H1 (cell line): ENCODE results near the gene IL18R1. TPM values are rescaled to one million over a fixed set of nuclear protein-coding genes. Genes with fewer than 3 reads are reported as not detected.

ENCODE experiments used
- CTCF ChIA-PET: fragments of 300-600 bp; sonication (Branson Sonifier 250); formaldehyde crosslinking; loops from one replicate; lab custom pipeline; 2021; ENCODE audit not compliant: partially characterized antibody; lab: Charles Lee
- POLR2A ChIA-PET: fragments of 300-600 bp; sonication (Branson Sonifier 250); formaldehyde crosslinking; loops from one replicate; lab custom pipeline; 2021; ENCODE audit warnings: inconsistent platforms; ENCODE audit not compliant: partially characterized antibody; lab: Charles Lee
- DNase-seq, 2 experiments: peaks; one replicate each; pipeline versions ENCODE4 v3.0.0 to v3.0.0-alpha.2; 2010 to 2022; ENCODE audit warnings: low spot score in 2 of 2, low read depth in 1 of 2, mixed read lengths in 1 of 2
- FAIRE-seq: peaks from 2 replicates; lab custom pipeline; 2011; peaks lifted over from hg19 to GRCh38; lab: Jason Lieb, UNC
- H2AFZ ChIP-seq: 2 replicates; pipeline ENCODE4 v1.8.1; 2012; ENCODE audit warnings: low read length, inconsistent platforms
- H2AK5ac ChIP-seq: 2 replicates; pipeline ENCODE4 v1.6.1; 2013; ENCODE audit warnings: low read depth, low read length
- H2BK120ac ChIP-seq: replicated peaks from 2 replicates; pipeline ENCODE3; 2013; ENCODE audit warnings: low read depth, low read length, inconsistent platforms
- H2BK12ac ChIP-seq: 2 replicates; pipeline ENCODE4 v1.6.1; 2013; ENCODE audit warnings: low read depth, low read length
- H2BK15ac ChIP-seq: 2 replicates; pipeline ENCODE4 v1.6.1; 2013; ENCODE audit warnings: low read length
- H2BK20ac ChIP-seq: 2 replicates; pipeline ENCODE4 v1.6.1; 2013; ENCODE audit warnings: low read length
- H2BK5ac ChIP-seq: 2 replicates; pipeline ENCODE4 v1.6.1; 2013; ENCODE audit warnings: low read depth, low read length
- H3K14ac ChIP-seq: 2 replicates; pipeline ENCODE4 v1.6.1; 2013; ENCODE audit warnings: inconsistent platforms; ENCODE audit not compliant: insufficient read length
- H3K18ac ChIP-seq: 2 replicates; pipeline ENCODE4 v1.6.1; 2013; ENCODE audit warnings: low read length; ENCODE audit errors: extremely low read depth
- H3K23ac ChIP-seq: 2 replicates; pipeline ENCODE4 v1.6.1; 2013; ENCODE audit warnings: inconsistent platforms; ENCODE audit not compliant: insufficient read length
- H3K23me2 ChIP-seq: 2 replicates; pipeline ENCODE4 v1.6.1; 2013; ENCODE audit warnings: low read depth, low read length
- H3K27ac ChIP-seq: 2 replicates; pipeline ENCODE4 v1.6.1; 2011; ENCODE audit warnings: low read depth, low read length, inconsistent platforms
- H3K27me3 ChIP-seq, 4 experiments: replicated peaks in 1 of 4; 1 replicate in 1 of 4; 2 replicates in 3 of 4; pipeline versions ENCODE4 v1.6.1 to v1.8.1; 2011 to 2013; ENCODE audit warnings: low read length in 3 of 4, mild to moderate bottlenecking in 3 of 4, inconsistent platforms in 2 of 4, mixed read lengths in 2 of 4, moderate library complexity in 1 of 4; ENCODE audit not compliant: control insufficient read depth in 3 of 4, insufficient read depth in 3 of 4; ENCODE audit errors: extremely low read depth in 1 of 4
- H3K36me3 ChIP-seq, 4 experiments: 2 replicates each; pipeline versions ENCODE4 v1.6.1 to v1.8.1; 2011 to 2013; ENCODE audit warnings: mild to moderate bottlenecking in 4 of 4, low read length in 3 of 4, moderate library complexity in 2 of 4, control low read depth in 1 of 4, inconsistent platforms in 1 of 4; ENCODE audit not compliant: insufficient read depth in 4 of 4, control insufficient read depth in 2 of 4
- H3K4ac ChIP-seq: replicated peaks from 2 replicates; pipeline ENCODE3; 2013; ENCODE audit warnings: low read length, low read depth, mixed read lengths, inconsistent platforms; ENCODE audit not compliant: insufficient read length
- H3K4me1 ChIP-seq, 4 experiments: replicated peaks in 1 of 4; 1 replicate in 1 of 4; 2 replicates in 3 of 4; pipeline versions ENCODE4 v1.6.1 to v1.8.1; 2011 to 2013; ENCODE audit warnings: low read length in 3 of 4, inconsistent platforms in 2 of 4, mixed read lengths in 1 of 4; ENCODE audit not compliant: insufficient read depth in 4 of 4, control insufficient read depth in 3 of 4
- H3K4me2 ChIP-seq, 2 experiments: 2 replicates each; pipeline versions ENCODE4 v1.6.1 to v1.8.1; 2011 to 2013; ENCODE audit warnings: low read depth in 2 of 2, low read length in 2 of 2, control low read depth in 1 of 2, inconsistent platforms in 1 of 2, mild to moderate bottlenecking in 1 of 2; ENCODE audit not compliant: insufficient read depth in 1 of 2
- H3K4me3 ChIP-seq, 4 experiments: fragments of 200-600, 300-600 bp in 1 of 4; sonication (generic), shearing (Covaris generic), sonication (Bioruptor Twin) in 1 of 4; 2 replicates each; pipeline versions ENCODE4 v1.5.1 to v1.8.1; 2011 to 2016; ENCODE audit warnings: low read length in 4 of 4, low read depth in 3 of 4, control low read depth in 2 of 4, inconsistent platforms in 2 of 4, mild to moderate bottlenecking in 2 of 4, mixed read lengths in 1 of 4, moderate library complexity in 1 of 4; ENCODE audit not compliant: insufficient read depth in 2 of 4; ENCODE audit errors: extremely low read depth in 1 of 4
- H3K56ac ChIP-seq: replicated peaks from 2 replicates; pipeline ENCODE3; 2013; ENCODE audit warnings: low read depth, mild to moderate bottlenecking, mixed read lengths, low read length, inconsistent platforms; ENCODE audit not compliant: insufficient read length
- H3K79me1 ChIP-seq: 2 replicates; pipeline ENCODE4 v1.6.1; 2013; ENCODE audit warnings: low read depth, low read length, control low read depth
- H3K79me2 ChIP-seq, 2 experiments: 2 replicates each; pipeline versions ENCODE4 v1.6.1 to v1.8.1; 2012 to 2013; ENCODE audit warnings: low read length in 2 of 2, mild to moderate bottlenecking in 2 of 2, inconsistent platforms in 1 of 2; ENCODE audit not compliant: insufficient read depth in 2 of 2, control insufficient read depth in 1 of 2
- H3K9ac ChIP-seq, 4 experiments: replicated peaks in 1 of 4; 1 replicate in 1 of 4; 2 replicates in 3 of 4; pipeline versions ENCODE4 v1.6.1 to v1.8.1; 2011 to 2013; ENCODE audit warnings: low read depth in 3 of 4, low read length in 3 of 4, control low read depth in 2 of 4, mild to moderate bottlenecking in 2 of 4, moderate library complexity in 2 of 4, inconsistent platforms in 1 of 4; ENCODE audit errors: extremely low read depth in 1 of 4
- H3K9me3 ChIP-seq, 2 experiments: 2 replicates each; pipeline versions ENCODE4 v1.6.1 to v1.8.1; 2012 to 2013; ENCODE audit warnings: mild to moderate bottlenecking in 2 of 2, moderate library complexity in 2 of 2, control low read depth in 1 of 2, inconsistent platforms in 1 of 2, low read depth in 1 of 2, low read length in 1 of 2, mixed read lengths in 1 of 2; ENCODE audit not compliant: insufficient read depth in 2 of 2
- H4K20me1 ChIP-seq, 2 experiments: replicated peaks in 1 of 2; 2 replicates each; pipeline versions ENCODE3 to v1.8.1; 2011 to 2013; ENCODE audit warnings: inconsistent platforms in 2 of 2, low read length in 2 of 2, mild to moderate bottlenecking in 1 of 2; ENCODE audit not compliant: insufficient read depth in 2 of 2, control insufficient read depth in 1 of 2
- H4K5ac ChIP-seq: 2 replicates; pipeline ENCODE4 v1.6.1; 2013; ENCODE audit warnings: low read length, low read depth, mixed read lengths, inconsistent platforms; ENCODE audit not compliant: insufficient read length
- H4K8ac ChIP-seq: 2 replicates; pipeline ENCODE4 v1.8.0; 2013; ENCODE audit warnings: mild to moderate bottlenecking, moderate library complexity, low read length, inconsistent platforms; ENCODE audit not compliant: insufficient read depth; ENCODE audit errors: extremely low read depth
- H4K91ac ChIP-seq: replicated peaks from 2 replicates; pipeline ENCODE3; 2013; ENCODE audit warnings: low read length, mixed read lengths, inconsistent platforms; ENCODE audit not compliant: insufficient read length
- TAF7 ChIP-seq: optimal IDR thresholded peaks from 2 replicates; pipeline ENCODE3; 2011; ENCODE audit warnings: low read depth, mild to moderate bottlenecking, inconsistent platforms, low read length, moderate library complexity, borderline replicate concordance
- WGBS, 2 experiments: shearing (Covaris generic) in 1 of 2; methylation state at CpG; one replicate each; pipeline versions ENCODE4 v1.1.6 to v1.1.7; 2013 to 2015; ENCODE audit warnings: low lambda C conversion rate in 2 of 2, mixed read lengths in 2 of 2, inconsistent platforms in 1 of 2, low coverage in 1 of 2, missing lambda C conversion rate in 1 of 2; ENCODE audit not compliant: insufficient replicate concordance in 2 of 2, insufficient coverage in 1 of 2, insufficient read length in 1 of 2; ENCODE audit errors: extremely low coverage in 1 of 2, missing lambda C conversion rate in 1 of 2; 5-methylcytosine and 5-hydroxymethylcytosine counted together
- polyA plus RNA-seq, 7 experiments: library from polyadenylated mRNA; depleted of rRNA in 3 of 7; stranded (reverse) in 5 of 7; unstranded in 2 of 7; fragments of >200 nt in 5 of 7; fragments of 200-250 nt in 2 of 7; gene quantifications; 1 replicate in 5 of 7; 2 replicates in 1 of 7; 4 replicates in 1 of 7; pipeline versions ENCODE4 v1.2.1 to v1.2.3, GENCODE V29; 2011 to 2013; ENCODE audit warnings: missing spikeins in 2 of 7, mixed read lengths in 2 of 7
- total RNA-seq: library from RNA; stranded (reverse); fragmentation: NEBNext Ultra II Directional; extraction: Animal tissue kit (Norgen Biotek cat#: 25700); gene quantifications from 2 replicates; pipeline ENCODE4 v1.2.1, GENCODE V29; 2021
- TF ChIP-seq, protein P1 (sequence below): IDR thresholded peaks from 2 replicates; pipeline ENCODE4 v1.6.1; 2012; ENCODE audit warnings: inconsistent platforms

The IL18R1 gene
- total and polyA plus RNA-seq, 2 of the 8 experiments (the other 6 are each of a cell fraction or from before 2014, with no cell fraction given) = 0.54 TPM; not detected in 1

GRCh38 chr2:102421890-102422759, 66.5 kb downstream of the IL18R1 start:
- Histone ChIP-seq H2BK5ac (no peak overlapping the region), H3K4me1 (no peaks in the 10 kb centered on the region), H4K5ac (no peak overlapping the region), H3K23me2 (no peaks in the 10 kb centered on the region), H3K4me3 (no peak overlapping the region), H2BK20ac (no peak overlapping the region), H3K4me2 (no peak overlapping the region), H3K9me3 (no peaks in the 10 kb centered on the region), H3K27me3 (no peaks in the 10 kb centered on the region), H2AK5ac (no peak overlapping the region), H3K14ac (no peak overlapping the region), H3K79me2 (no peaks in the 10 kb centered on the region), H3K79me1 (no peaks in the 10 kb centered on the region), H3K23ac (no peak overlapping the region), H2AFZ (no peak overlapping the region), H4K20me1 (no peaks in the 10 kb centered on the region), H3K36me3 (no peaks in the 10 kb centered on the region), H4K8ac (no peak overlapping the region), H2BK120ac (no peak overlapping the region), H3K4ac (no peak overlapping the region), H2BK12ac (no peak overlapping the region), H3K27ac (no peak overlapping the region), H3K9ac (no peak overlapping the region), H4K91ac (no peak overlapping the region), H2BK15ac (no peak overlapping the region), H3K56ac (no peak overlapping the region), H3K18ac (no peak overlapping the region)
- POLR2A ChIA-PET = no interaction called here
- 83% methylated on average over 5 of the region's 5 CpGs; no CpG with 5 or more reads in 1 of the 2 experiments for WGBS, 2 experiments
- DNase-seq (no peak), FAIRE-seq (no peak)
- CTCF ChIA-PET = interaction anchor here (1.0 kb wide), 3 partner anchors 107 to 187 kb away, joined by 3 read pairs; no protein-coding TSS in a partner anchor
- TF ChIP-seq TAF7 = no peak
- TF ChIP-seq, protein P1, sequence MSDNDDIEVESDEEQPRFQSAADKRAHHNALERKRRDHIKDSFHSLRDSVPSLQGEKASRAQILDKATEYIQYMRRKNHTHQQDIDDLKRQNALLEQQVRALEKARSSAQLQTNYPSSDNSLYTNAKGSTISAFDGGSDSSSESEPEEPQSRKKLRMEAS = no peak
